Camera-type eye (tissue), 1 donor: Measurements from ENCODE around the gene CYP3A4. TPM values are rescaled to one million over a fixed set of nuclear protein-coding genes. Genes with fewer than 3 reads are reported as not detected.

Experiments used
- total RNA-seq: library from RNA; depleted of rRNA; stranded (reverse); fragments of >200 nt; gene quantifications from one replicate; pipeline ENCODE4 v1.2.3, GENCODE V29; 2014

The CYP3A4 gene
- total RNA-seq: not detected

DNA sequence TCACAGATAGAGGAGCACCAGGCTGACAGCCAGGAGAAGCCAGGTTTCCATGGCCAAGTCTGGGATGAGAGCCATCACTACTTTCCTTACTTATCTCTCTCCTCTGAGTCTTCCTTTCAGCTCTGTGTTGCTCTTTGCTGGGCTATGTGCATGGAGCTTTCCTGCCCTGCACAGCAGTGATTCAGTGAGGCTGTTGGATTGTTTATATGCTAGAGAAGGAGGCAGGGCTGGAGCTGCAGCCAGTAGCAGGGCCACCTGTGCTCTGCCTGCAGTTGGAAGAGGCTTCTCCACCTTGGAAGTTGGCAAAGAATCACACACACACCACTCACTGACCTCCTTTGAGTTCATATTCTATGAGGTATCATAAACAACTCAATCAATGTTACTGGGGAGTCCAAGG, at the start of gene CYP3A4:
Gene CYP3A4, minus strand, starts transcription at position 178 of the 400 bp plus-strand sequence. Its CDS starts 103 bp downstream, at position 75.

DNA sequence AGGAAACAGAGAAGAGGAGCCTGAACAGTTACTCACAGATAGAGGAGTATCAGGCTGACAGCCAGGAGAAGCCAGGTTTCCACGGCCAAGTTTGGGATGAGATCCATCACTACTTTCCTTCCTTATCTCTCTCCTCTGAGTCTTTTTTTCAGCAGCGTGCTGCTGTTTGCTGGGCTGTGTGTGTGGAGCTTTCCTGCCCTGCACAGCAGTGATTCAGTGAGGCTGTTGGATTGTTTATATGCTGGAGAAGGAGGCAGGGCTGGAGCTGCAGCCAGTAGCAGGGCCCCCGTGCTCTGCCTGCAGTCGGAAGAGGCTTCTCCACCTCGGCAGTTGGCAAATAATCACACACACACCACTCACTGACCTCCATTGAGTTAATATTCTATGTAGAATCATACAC, 49.0 kb downstream of the CYP3A4 start, which contains the start of gene CYP3A7:
Gene CYP3A7, minus strand, starts transcription at position 210 of the 400 bp plus-strand sequence. Its CDS starts 103 bp downstream, at position 107.

Other genes starting within 250 kb of the CYP3A4 start
- gene FAM200A, start 232.1 kb downstream of the CYP3A4 start, total RNA-seq: 21.8 TPM
- gene ZNF655, start 225.5 kb downstream of the CYP3A4 start, total RNA-seq: 113 TPM
- not detected for gene TMEM225B, start 185.9 kb downstream of the CYP3A4 start, total RNA-seq
- 29.7 TPM for gene ZSCAN25, start 167.2 kb downstream of the CYP3A4 start, total RNA-seq
- gene CYP3A5, start 104.2 kb downstream of the CYP3A4 start, total RNA-seq: 4.6 TPM
- not detected for gene CYP3A7, start 49.0 kb downstream of the CYP3A4 start, total RNA-seq
- not detected for gene CYP3A43, start 43.8 kb upstream of the CYP3A4 start, total RNA-seq
- not detected for gene OR2AE1, start 92.8 kb upstream of the CYP3A4 start, total RNA-seq
- 38.9 TPM for gene TRIM4, start 135.3 kb upstream of the CYP3A4 start, total RNA-seq
- gene GJC3, start 145.4 kb upstream of the CYP3A4 start, total RNA-seq: not detected
- gene AZGP1, start 191.8 kb upstream of the CYP3A4 start, total RNA-seq: 15.0 TPM
- gene ZKSCAN1, start 231.4 kb upstream of the CYP3A4 start, total RNA-seq: 77.0 TPM